HUES48 (cell line): ENCODE results near the gene HOXD4.

ENCODE experiments used
- H3K27ac ChIP-seq: one replicate; pipeline ENCODE4 v1.7.0; 2013; ENCODE audit warnings: low read depth, low read length, inconsistent platforms
- H3K27me3 ChIP-seq: 2 replicates; pipeline ENCODE4 v1.6.1; 2013; ENCODE audit warnings: mild to moderate bottlenecking, low read length; ENCODE audit not compliant: control insufficient read depth, insufficient read depth
- H3K36me3 ChIP-seq: 2 replicates; pipeline ENCODE4 v1.6.1; 2013; ENCODE audit warnings: low read length; ENCODE audit not compliant: control insufficient read depth, insufficient read depth
- H3K4me1 ChIP-seq: 2 replicates; pipeline ENCODE4 v1.6.1; 2013; ENCODE audit warnings: mild to moderate bottlenecking, low read length; ENCODE audit not compliant: control insufficient read depth, insufficient read depth
- H3K4me3 ChIP-seq: 2 replicates; pipeline ENCODE4 v1.5.1; 2013; ENCODE audit warnings: mild to moderate bottlenecking, low read depth, low read length
- H3K9ac ChIP-seq: 2 replicates; pipeline ENCODE4 v1.6.1; 2013; ENCODE audit warnings: mild to moderate bottlenecking, low read depth, low read length, moderate library complexity
- H3K9me3 ChIP-seq: 2 replicates; pipeline ENCODE4 v1.6.1; 2013; ENCODE audit warnings: low read length; ENCODE audit not compliant: control insufficient read depth, insufficient read depth

The HOXD4 gene

DNA sequence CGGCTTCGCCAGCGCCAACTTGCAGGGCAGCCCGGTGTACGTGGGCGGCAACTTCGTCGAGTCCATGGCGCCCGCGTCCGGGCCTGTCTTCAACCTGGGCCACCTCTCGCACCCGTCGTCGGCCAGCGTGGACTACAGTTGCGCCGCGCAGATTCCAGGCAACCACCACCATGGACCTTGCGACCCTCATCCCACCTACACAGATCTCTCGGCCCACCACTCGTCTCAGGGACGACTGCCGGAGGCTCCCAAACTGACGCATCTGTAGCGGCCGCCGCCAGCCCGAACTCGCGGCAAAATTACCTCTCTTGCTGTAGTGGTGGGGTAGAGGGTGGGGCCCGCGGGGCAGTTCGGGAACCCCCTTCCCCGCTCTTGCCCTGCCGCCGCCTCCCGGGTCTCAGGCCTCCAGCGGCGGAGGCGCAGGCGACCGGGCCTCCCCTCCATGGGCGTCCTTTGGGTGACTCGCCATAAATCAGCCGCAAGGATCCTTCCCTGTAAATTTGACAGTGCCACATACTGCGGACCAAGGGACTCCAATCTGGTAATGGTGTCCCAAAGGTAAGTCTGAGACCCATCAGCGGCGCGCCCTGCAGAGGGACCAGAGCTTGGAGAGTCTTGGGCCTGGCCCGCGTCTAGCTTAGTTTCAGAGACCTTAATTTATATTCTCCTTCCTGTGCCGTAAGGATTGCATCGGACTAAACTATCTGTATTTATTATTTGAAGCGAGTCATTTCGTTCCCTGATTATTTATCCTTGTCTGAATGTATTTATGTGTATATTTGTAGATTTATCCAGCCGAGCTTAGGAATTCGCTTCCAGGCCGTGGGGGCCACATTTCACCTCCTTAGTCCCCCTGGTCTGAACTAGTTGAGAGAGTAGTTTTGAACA, 20.9 kb downstream of the HOXD4 start:
- Histone ChIP-seq H3K27me3 (peaks cover 100% of the 10 kb centered on the region), H3K9ac (no peak overlapping the region), H3K4me3 (peak overlapping the region; percentile 49), H3K27ac (no peak overlapping the region), H3K36me3 (no peaks in the 10 kb centered on the region), H3K9me3 (no peaks in the 10 kb centered on the region), H3K4me1 (peaks cover 21% of the 10 kb centered on the region)

DNA sequence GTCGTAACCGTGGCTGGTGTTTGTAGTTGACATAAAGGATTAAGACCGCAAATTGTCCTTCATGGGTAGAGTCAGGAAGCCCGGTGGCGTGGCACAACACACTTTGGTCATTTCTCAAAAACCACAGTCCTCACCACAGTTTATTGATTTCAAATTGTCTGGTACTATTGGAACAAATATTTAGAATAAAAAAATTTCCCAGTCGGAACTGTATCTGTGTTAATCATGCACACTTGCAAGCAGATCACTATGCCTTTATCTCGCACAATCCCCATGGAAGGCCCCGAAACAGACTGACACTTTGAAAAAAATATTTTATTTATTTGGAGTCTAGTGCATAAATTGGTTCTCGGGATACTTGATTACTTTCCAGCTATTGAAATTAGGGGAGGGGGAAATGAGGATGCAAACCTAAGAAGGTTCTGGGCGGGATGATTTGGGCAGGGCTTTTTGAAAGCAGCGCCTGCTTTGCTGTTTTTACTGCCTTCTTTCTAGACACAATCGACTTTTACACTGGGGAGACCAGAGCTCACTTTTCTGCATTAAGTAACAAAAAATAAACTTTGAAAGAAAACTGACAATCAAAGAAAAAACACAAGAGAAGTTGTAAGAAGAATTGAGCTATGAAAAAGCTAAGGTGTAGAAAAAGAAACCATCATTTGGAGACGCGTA, 21.7 kb downstream of the HOXD4 start:
- H3K36me3 ChIP-seq = no peaks in the 10 kb centered on the region
- H3K9ac ChIP-seq = no peak overlapping the region
- no peak overlapping the region for H3K27ac ChIP-seq
- H3K9me3 ChIP-seq = no peaks in the 10 kb centered on the region
- no peak overlapping the region for H3K4me3 ChIP-seq
- H3K4me1 ChIP-seq = peaks cover 25% of the 10 kb centered on the region
- peaks cover 100% of the 10 kb centered on the region for H3K27me3 ChIP-seq

DNA sequence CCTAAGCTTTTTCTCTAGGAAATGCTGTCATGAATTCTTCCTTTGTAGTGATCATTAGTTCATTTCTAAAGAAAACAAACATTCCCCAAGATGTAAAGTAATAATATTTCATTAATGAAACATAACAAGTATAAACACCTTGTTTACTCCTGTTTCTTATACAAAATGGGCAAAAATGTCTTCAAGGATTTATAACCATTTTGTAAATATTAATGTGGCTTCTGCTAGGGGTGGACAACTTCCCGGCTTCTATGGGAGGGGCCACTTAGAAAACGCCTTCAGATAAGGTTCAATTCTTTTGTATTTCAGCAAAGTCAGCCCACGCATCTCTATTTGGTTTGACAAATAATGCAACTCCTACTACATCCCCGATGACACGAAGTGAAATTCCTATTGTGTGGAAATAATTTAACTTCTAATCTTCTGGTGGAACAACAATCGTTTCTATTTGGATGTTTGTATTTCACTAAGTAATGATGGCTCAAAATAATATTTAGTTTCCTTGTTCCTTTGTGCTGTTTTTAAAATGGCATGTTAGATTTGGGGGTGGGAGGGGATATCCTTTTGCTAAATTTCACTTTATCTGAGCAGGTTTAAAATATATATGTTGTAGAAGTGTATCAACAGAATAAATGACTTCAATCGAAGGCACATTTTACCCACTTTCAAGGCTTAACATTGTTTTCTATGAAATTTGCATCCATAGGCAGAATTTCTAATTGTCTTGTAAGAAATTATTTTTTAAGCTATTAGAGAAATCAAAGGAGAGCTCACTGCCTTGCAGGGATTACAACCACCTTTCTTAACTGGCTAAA, 22.4 kb downstream of the HOXD4 start:
- H3K36me3 ChIP-seq = no peaks in the 10 kb centered on the region
- peaks cover 26% of the 10 kb centered on the region for H3K4me1 ChIP-seq
- no peak overlapping the region for H3K9ac ChIP-seq
- no peak overlapping the region for H3K27ac ChIP-seq
- peaks cover 100% of the 10 kb centered on the region for H3K27me3 ChIP-seq
- H3K9me3 ChIP-seq = no peaks in the 10 kb centered on the region
- H3K4me3 ChIP-seq = no peak overlapping the region

DNA sequence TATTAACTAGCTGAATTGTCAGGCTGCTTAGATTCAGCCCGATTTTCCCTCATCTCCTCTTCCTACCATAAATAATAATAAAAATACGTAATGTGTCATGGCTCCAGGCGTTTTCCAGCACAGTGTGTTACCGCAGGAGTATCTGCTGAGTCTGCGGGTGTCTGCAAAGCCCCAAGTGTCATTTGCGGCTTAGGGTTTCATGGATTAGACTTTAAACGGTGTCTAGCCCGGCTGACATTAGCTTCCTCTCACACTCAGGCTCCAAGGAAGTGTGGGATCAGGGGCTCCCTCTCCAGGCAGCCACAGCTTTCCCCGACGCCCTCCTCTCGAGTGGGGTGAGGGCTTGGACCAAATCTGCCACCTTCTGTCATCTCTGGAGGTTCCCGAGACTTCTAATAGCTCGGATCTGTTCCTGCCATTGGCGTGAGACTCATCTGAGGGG, 23.1 kb downstream of the HOXD4 start:
- Histone ChIP-seq H3K36me3 (no peaks in the 10 kb centered on the region), H3K27me3 (peaks cover 100% of the 10 kb centered on the region), H3K9ac (no peak overlapping the region), H3K27ac (no peak overlapping the region), H3K4me1 (peaks cover 32% of the 10 kb centered on the region), H3K4me3 (no peak overlapping the region), H3K9me3 (no peaks in the 10 kb centered on the region)

DNA sequence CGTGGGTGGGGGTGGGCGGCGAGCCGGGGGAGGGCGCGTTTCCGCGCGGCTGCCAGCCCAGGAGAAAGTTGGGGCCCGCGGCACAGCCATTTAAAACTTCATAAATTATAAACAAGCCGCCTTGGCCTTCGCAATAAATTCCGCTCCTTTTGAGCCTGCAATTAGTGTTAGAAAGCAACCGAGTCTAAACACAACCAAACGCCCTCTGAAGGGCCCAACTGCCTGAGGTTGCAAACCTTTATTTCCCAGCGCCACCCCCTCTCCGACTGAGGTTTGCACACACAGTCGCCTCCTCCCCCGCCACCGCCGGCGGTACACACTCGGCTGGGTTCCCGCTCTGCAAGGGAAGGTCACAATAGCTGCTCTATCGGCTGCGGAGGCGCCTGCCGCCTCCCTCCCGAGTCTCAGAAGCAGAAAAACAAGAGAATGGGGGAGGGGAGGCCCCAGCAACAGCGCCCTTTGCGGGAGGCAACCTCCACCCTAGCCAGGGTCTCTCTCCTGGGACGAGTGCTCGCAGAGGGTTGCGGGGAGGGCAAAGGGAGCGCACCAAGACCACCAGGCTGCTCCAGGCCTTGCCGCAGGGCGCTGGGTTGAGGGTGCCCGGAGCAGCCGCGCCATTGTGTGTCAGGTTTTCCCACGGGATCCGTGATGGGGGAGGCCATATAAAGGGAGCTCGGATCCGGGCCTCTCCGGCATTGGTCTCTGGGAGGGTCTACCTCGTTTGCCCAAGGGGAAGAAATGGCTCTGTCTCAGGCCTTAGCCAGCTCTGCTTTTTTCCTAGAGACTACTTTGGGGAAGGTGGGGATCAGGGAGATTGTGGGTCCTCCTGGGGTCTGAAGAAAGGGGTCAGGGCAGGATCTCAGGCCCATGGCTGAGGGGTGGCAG, 23.7 kb downstream of the HOXD4 start:
- Histone ChIP-seq H3K27ac (no peak overlapping the region), H3K4me1 (peaks cover 32% of the 10 kb centered on the region), H3K27me3 (peaks cover 100% of the 10 kb centered on the region), H3K9ac (no peak overlapping the region), H3K36me3 (no peaks in the 10 kb centered on the region), H3K9me3 (no peaks in the 10 kb centered on the region), H3K4me3 (peak overlapping the region; percentile 40; the same call in 1 of the 2 replicates)

DNA sequence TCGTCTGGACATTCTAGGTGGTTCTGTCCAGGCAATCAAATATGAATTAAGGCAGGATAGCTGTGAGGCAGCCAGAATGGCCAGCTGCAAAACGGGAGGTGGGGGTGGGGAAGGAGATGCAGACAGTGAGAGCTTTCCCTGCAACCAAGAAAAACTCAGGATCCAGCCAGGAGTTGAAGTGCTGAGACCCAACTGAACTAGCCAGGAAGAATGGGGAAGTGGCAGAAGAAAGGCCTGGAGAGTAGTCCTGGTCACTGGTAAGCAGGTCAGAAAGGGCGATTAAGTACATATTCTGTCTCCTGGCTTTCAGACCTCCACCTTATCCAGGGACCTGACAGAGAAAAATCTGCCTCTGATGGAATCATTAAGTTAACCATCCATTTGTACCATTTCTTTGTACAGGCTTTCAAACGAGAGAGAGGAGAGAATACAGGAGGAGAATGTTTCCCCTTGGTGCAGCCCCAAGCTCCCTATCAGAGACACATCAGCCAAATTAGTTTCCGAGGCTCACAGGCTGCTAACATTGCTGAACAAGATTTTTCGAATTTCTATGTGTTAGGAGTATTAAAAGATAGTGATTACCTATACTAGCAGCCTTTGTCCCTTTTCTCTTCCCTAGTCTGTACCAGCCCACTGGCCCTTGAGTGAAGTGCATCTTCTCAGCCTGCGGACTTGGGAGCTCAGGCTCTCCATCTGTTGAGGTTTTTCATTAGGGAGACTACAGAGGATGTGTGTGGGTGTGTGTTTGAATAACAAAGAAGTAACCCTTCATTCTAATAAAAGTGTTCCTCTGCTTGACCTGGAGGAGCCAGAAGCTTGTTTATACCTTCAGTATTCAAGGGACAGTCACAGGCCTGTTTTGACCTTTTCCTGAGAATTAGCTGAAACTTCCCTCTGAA, 24.6 kb downstream of the HOXD4 start:
- no peak overlapping the region for H3K9ac ChIP-seq
- peaks cover 100% of the 10 kb centered on the region for H3K27me3 ChIP-seq
- H3K4me3 ChIP-seq = peak overlapping the region; percentile 40; the same call in 1 of the 2 replicates
- no peaks in the 10 kb centered on the region for H3K36me3 ChIP-seq
- H3K27ac ChIP-seq = no peak overlapping the region
- peaks cover 32% of the 10 kb centered on the region for H3K4me1 ChIP-seq
- no peaks in the 10 kb centered on the region for H3K9me3 ChIP-seq

DNA sequence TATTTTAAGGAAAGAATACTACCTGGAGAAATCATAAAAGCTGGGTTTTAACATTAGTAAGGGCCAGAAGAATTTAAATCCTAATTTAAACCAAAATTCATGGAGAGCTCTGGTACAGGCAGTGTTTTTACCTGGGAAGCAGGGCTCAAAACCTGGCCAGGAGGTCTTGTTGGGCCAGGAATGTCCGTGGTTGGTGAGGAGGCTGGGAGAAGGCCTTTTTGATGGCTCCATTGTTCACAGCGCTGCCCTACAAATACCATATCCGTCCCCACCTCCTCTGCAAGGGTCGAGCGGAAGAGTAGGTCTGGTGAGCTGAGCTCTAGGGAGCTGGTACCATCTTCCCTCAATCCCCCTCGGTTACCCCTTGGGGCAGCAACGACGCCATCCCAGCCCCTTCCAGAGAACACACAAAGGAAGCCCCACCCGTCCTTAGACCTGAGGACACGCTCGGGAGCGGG, 26.3 kb downstream of the HOXD4 start:
- no peak overlapping the region for H3K9ac ChIP-seq
- H3K36me3 ChIP-seq = no peaks in the 10 kb centered on the region
- peaks cover 28% of the 10 kb centered on the region for H3K4me1 ChIP-seq
- no peak overlapping the region for H3K27ac ChIP-seq
- H3K9me3 ChIP-seq = no peaks in the 10 kb centered on the region
- peaks cover 100% of the 10 kb centered on the region for H3K27me3 ChIP-seq
- peak overlapping the region; percentile 57 for H3K4me3 ChIP-seq

DNA sequence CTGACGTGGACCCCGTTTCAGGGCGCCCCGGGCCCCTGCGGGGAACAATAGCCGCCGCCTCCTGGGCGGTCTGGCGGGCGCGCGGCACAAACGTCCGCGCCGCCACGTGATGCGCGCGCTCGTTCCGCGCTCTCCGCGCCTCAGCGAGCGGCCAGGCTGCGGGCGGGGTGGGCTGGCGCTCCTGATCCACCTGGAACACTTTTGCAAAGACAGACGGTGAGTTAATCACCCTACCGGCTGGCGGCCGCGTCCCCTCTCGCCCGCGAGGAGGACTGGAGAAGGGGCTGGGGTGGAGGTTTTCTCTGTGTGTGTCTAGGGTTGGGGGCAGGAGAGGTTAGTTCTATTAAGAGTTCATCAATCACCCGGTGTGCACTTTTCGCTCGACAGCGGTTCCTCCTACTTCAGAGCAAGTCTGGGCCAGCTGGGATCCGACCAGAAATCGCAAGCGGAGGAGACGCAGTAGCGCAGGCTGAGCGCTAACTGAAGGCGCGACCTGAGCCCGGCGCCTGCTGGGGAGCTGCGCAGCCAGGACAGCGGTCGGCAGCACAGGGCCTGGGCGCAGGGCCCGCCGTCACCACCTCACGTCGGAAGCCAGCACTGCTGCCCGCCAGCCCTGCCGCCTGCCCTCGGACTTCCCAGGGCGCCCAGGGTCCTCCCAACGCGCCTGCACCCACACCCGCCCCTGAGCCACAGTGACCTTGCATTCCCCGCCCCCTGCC, 26.8 kb downstream of the HOXD4 start:
- peaks cover 100% of the 10 kb centered on the region for H3K27me3 ChIP-seq
- H3K27ac ChIP-seq = no peak overlapping the region
- peak overlapping the region; percentile 57 for H3K4me3 ChIP-seq
- H3K9ac ChIP-seq = no peak overlapping the region
- H3K36me3 ChIP-seq = no peaks in the 10 kb centered on the region
- H3K9me3 ChIP-seq = no peaks in the 10 kb centered on the region
- peaks cover 27% of the 10 kb centered on the region for H3K4me1 ChIP-seq

DNA sequence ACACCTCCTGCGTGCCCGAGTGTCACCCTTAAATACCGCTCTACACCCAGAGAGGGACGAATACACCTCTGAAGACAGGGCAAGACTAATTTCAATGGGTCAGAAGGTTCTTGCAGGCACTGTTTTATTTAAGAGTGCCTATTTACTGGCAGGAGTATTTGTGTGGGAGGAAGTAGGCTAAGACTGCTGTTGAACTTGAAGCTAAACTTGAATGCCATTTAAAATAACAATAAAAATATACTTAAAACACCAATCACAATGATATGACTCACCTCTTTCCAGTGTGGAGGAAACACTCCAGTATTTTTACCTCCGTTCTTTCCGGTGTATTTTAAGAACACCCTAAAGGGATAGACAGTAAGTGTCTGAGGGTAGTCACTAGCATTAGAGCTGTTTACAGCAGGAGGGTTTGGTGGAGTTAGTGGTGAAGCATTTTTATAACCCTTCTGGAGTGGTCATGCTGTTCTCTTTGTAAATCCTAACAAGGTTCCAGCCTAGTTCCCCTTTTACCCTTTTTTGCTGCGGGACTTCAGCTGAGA, 27.5 kb downstream of the HOXD4 start:
- peaks cover 100% of the 10 kb centered on the region for H3K27me3 ChIP-seq

More for the DNA sequence above, 27.5 kb downstream of the HOXD4 start:
- H3K4me1 ChIP-seq = peaks cover 27% of the 10 kb centered on the region
- no peaks in the 10 kb centered on the region for H3K9me3 ChIP-seq
- no peaks in the 10 kb centered on the region for H3K36me3 ChIP-seq
- no peak overlapping the region; the same call in 1 of the 2 replicates for H3K4me3 ChIP-seq
- no peak overlapping the region for H3K27ac ChIP-seq
- no peak overlapping the region for H3K9ac ChIP-seq
